Caco-2 (cell line): ENCODE results near the gene MAPKAP1. TPM values are rescaled to one million over a fixed set of nuclear protein-coding genes. Genes with fewer than 3 reads are reported as not detected.

Experiments
- BruUV-seq: library from RNA; stranded (reverse); fragments of 400-500 nt; replicated peaks from 2 replicates; lab custom pipeline; 2021; lab: Mats Ljungman, UMichigan
- CTCF ChIA-PET: fragments of 300-600 bp; sonication (Branson Sonifier 250); formaldehyde crosslinking; loops from one replicate; lab custom pipeline; 2022; ENCODE audit warnings: antibody characterized with exemption; lab: Charles Lee
- POLR2A ChIA-PET: fragments of 300-600 bp; sonication (Branson Sonifier 250); formaldehyde crosslinking; loops from one replicate; lab custom pipeline; 2022; ENCODE audit warnings: antibody characterized with exemption; lab: Charles Lee
- DNase-seq, 2 experiments: peaks; one replicate each; pipeline versions ENCODE4 v3.0.0 to v3.0.0-alpha.2; 2020 to 2022
- H3K27me3 ChIP-seq: replicated peaks from 2 replicates; pipeline ENCODE4 v1.6.0; 2011; ENCODE audit warnings: low read length; ENCODE audit not compliant: control insufficient read depth, insufficient read depth
- H3K36me3 ChIP-seq: 2 replicates; pipeline ENCODE4 v1.5.1; 2011; ENCODE audit warnings: low read length; ENCODE audit not compliant: control insufficient read depth, insufficient read depth
- H3K4me1 ChIP-seq: fragments of 250-450 bp; sonication (Bioruptor Pico); 2 replicates; pipeline ENCODE4 v1.5.1; 2020; ENCODE audit warnings: mild to moderate bottlenecking
- H3K4me3 ChIP-seq: 2 replicates; pipeline ENCODE4 v1.5.1; 2011; ENCODE audit warnings: low read depth, mild to moderate bottlenecking, control low read depth, low read length
- H3K9me3 ChIP-seq: fragments of 250-450 bp; sonication (Bioruptor Pico); 2 replicates; pipeline ENCODE4 v1.5.1; 2020; ENCODE audit warnings: mild to moderate bottlenecking, moderate library complexity
- H3K27ac Mint-ChIP-seq: one replicate; pipeline ENCODE4 v1.8.0; 2022; ENCODE audit warnings: mixed read lengths; ENCODE audit not compliant: unreplicated experiment
- H3K27me3 Mint-ChIP-seq: one replicate; pipeline ENCODE4 v1.8.0; 2022; ENCODE audit warnings: mixed read lengths; ENCODE audit not compliant: insufficient read depth, unreplicated experiment
- H3K36me3 Mint-ChIP-seq: one replicate; pipeline ENCODE4 v1.8.0; 2022; ENCODE audit warnings: mild to moderate bottlenecking, mixed read lengths; ENCODE audit not compliant: insufficient read depth, unreplicated experiment
- H3K4me1 Mint-ChIP-seq: one replicate; pipeline ENCODE4 v1.8.0; 2022; ENCODE audit warnings: low read depth, mixed read lengths; ENCODE audit not compliant: unreplicated experiment
- H3K4me3 Mint-ChIP-seq: one replicate; pipeline ENCODE4 v1.8.0; 2022; ENCODE audit warnings: mild to moderate bottlenecking, moderate library complexity, mixed read lengths; ENCODE audit not compliant: unreplicated experiment
- H3K9me3 Mint-ChIP-seq: one replicate; pipeline ENCODE4 v1.8.0; 2022; ENCODE audit warnings: mixed read lengths; ENCODE audit not compliant: unreplicated experiment
- intact Hi-C: fragments of 100-400 bp; cut with micrococcal nuclease; formaldehyde crosslinking; loops from one replicate; pipeline ENCODE4 v1.10.0; 2022; ENCODE audit not compliant: unreplicated experiment
- total RNA-seq: library from RNA; stranded (reverse); gene quantifications from 2 replicates; pipeline ENCODE4 v1.2.3, GENCODE V29; 2022
- TF ChIP-seq, protein P1 (sequence below), 2 experiments: fragments of 200-600 bp in 1 of 2; IDR thresholded peaks; 1 replicate in 1 of 2; 2 replicates in 1 of 2; pipeline versions ENCODE4 v1.5.1 to v1.8.0; 2011 to 2022; ENCODE audit warnings: antibody characterized with exemption in 1 of 2, control low read depth in 1 of 2, inconsistent platforms in 1 of 2, low read depth in 1 of 2, low read length in 1 of 2, mild to moderate bottlenecking in 1 of 2, moderate library complexity in 1 of 2; ENCODE audit not compliant: insufficient read depth in 1 of 2, severe bottlenecking in 1 of 2, unreplicated experiment in 1 of 2

Gene MAPKAP1
- total RNA-seq, 1 experiment from 2014 or later = 70.0 TPM

DNA sequence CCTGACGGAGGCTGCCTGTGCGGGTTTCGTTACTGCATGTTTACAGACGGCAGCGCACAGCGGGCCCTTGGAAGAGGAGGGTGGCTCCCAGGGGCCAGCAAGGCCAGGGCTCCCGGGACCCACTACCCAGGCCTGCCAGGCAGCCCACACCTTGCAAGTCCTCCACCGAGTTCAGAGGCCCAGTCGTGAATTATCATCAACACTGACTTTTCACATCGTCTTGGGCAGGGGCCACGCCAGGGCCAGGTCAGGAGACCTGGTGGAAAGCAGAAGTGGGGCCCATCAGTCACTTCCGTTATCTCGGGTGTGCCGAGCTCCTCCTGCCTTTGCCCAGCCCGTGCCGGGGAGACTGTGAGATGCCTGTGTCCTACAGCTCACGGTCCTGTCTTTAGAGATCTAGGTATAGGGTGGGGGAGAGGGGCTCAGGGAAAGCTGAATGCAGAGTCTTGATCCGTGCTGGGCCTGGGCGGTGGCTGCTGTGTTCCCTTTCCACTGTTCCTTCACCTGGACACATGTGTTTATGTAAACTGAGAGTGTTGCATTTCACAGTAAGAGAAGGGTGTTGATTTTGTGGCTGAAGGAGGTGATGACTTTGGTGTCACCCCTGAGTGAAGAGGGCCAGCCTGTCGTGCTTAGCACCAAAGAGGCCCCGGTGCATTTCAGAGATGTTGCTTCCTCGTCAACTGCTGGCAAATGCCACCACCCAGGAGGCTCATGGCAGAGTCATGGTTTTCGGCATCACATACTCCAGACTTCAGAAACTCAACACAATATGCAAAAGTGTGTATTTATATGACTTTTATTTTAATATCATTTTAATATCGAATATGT is 270.2 kb downstream of the MAPKAP1 start:
- H3K4me3 ChIP-seq = no peak overlapping the region
- DNase-seq = no peak
- no peaks in the 10 kb centered on the region for H3K36me3 ChIP-seq
- no peak overlapping the region for H3K27ac Mint-ChIP-seq
- no peaks in the 10 kb centered on the region for H3K27me3 Mint-ChIP-seq
- TF ChIP-seq, protein P1, sequence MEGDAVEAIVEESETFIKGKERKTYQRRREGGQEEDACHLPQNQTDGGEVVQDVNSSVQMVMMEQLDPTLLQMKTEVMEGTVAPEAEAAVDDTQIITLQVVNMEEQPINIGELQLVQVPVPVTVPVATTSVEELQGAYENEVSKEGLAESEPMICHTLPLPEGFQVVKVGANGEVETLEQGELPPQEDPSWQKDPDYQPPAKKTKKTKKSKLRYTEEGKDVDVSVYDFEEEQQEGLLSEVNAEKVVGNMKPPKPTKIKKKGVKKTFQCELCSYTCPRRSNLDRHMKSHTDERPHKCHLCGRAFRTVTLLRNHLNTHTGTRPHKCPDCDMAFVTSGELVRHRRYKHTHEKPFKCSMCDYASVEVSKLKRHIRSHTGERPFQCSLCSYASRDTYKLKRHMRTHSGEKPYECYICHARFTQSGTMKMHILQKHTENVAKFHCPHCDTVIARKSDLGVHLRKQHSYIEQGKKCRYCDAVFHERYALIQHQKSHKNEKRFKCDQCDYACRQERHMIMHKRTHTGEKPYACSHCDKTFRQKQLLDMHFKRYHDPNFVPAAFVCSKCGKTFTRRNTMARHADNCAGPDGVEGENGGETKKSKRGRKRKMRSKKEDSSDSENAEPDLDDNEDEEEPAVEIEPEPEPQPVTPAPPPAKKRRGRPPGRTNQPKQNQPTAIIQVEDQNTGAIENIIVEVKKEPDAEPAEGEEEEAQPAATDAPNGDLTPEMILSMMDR (IDR thresholded peaks at IDR 0.05; ENCODE audit: insufficient read depth in 1 of 2, low read depth in 1 of 2, low read length in 1 of 2, severe bottlenecking in 1 of 2, unreplicated experiment in 1 of 2) = no peak
- no peaks in the 10 kb centered on the region for H3K4me1 Mint-ChIP-seq
- intact Hi-C loops = no loop called here
- no peaks in the 10 kb centered on the region for H3K4me1 ChIP-seq
- no peaks in the 10 kb centered on the region for H3K9me3 ChIP-seq
- ChIA-PET CTCF (no interaction called here), POLR2A (no interaction called here)
- no peak overlapping the region for H3K4me3 Mint-ChIP-seq
- no peaks in the 10 kb centered on the region for H3K27me3 ChIP-seq
- H3K9me3 Mint-ChIP-seq = no peaks in the 10 kb centered on the region
- no TSS peak for BruUV-seq
- peaks cover 12% of the 10 kb centered on the region for H3K36me3 Mint-ChIP-seq

DNA sequence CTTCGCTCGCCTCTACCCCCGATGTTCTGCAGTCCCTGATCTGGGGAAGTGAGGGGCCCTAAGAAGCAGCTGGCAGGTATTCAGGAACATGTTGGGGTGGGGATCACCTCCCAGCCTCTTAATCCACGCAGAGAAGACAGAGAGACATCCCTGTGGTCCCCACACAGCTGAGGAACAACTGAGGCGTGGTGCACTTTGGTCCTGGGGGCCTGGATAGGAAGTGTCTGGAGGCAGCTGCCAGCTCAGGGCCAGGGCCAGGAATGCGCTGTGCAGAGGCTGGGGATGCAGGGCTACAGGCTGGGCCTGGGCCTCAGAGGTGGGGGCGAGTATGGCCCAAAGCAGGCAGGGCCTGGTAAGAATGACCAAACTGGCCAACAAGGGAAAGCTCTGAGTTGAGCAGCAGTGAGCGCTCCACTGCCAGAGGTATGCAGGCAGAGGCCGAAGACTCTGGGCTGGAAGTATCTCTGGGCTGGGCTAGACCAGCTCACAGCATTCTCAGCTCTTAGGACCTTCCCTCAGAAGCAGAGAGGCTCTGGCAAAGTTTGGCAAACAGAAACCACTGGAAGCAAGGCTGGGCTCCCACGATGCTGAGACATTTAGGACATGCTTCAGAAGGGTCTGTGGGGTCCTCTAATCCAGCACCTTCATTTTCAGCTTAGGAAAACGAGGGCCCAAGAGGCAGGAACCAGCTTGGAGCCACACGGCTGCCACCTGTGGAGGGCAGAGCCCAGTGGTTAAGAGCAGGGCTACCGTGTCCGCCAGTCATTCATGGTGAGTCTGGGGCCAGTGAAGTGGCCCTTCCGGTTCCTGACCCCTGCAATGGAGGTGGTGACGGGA is 271.0 kb downstream of the MAPKAP1 start:
- intact Hi-C loops = no loop called here
- CTCF ChIA-PET = no interaction called here

More for the DNA sequence above, 271.0 kb downstream of the MAPKAP1 start:
- Histone ChIP-seq H3K27me3 (no peaks in the 10 kb centered on the region), H3K4me1 (no peaks in the 10 kb centered on the region), H3K9me3 (no peaks in the 10 kb centered on the region), H3K4me3 (no peak overlapping the region), H3K36me3 (no peaks in the 10 kb centered on the region)
- Mint-ChIP-seq H3K4me1 (no peaks in the 10 kb centered on the region), H3K27me3 (no peaks in the 10 kb centered on the region), H3K4me3 (no peak overlapping the region), H3K9me3 (no peaks in the 10 kb centered on the region), H3K36me3 (peaks cover 12% of the 10 kb centered on the region), H3K27ac (no peak overlapping the region)
- TF ChIP-seq, protein P1 (IDR thresholded peaks at IDR 0.05; ENCODE audit: insufficient read depth in 1 of 2, low read depth in 1 of 2, low read length in 1 of 2, severe bottlenecking in 1 of 2, unreplicated experiment in 1 of 2) = no peak
- DNase-seq = no peak
- BruUV-seq = no TSS peak
- POLR2A ChIA-PET = no interaction called here
